CD4-positive, alpha-beta T cell treated with Interleukin-12 subunit alpha and Interleukin-12 subunit beta, for 1 hour (primary cell): ENCODE results near the gene NQO2.
"Not testable (repeated sequence)": the region's sequence is repeated elsewhere in the genome, so short reads cannot be mapped to it uniquely, and the experiment has no call there.

Source experiments
- DNase-seq: peaks from one replicate; pipeline ENCODE4 v3.0.0-alpha.2; 2020

Gene NQO2

GRCh38 chr6:3016473-3017280, 17.0 kb downstream of the NQO2 start:
- DNase-seq: no peak

- DNase-seq: no peak
Observed at GRCh38 chr6:3017304-3017703, 17.6 kb downstream of the NQO2 start.

- no peak for DNase-seq
Observed at GRCh38 chr6:3019065-3019464, 19.4 kb downstream of the NQO2 start.

- no peak for DNase-seq
Observed at GRCh38 chr6:3019749-3020320, 20.1 kb downstream of the NQO2 start.

- not testable (repeated sequence) for DNase-seq
Observed at GRCh38 chr6:3020976-3021598, 21.4 kb downstream of the NQO2 start.

GRCh38 chr6:3022765-3023662, 23.3 kb downstream of the NQO2 start:
- peak; percentile 36 for DNase-seq

- DNase-seq: peak; percentile 85
Observed at GRCh38 chr6:3023663-3024483, 24.2 kb downstream of the NQO2 start.

GRCh38 chr6:3026791-3027626, 27.3 kb downstream of the NQO2 start:
- peak; percentile 50 for DNase-seq

GRCh38 chr6:3028156-3028555, 28.5 kb downstream of the NQO2 start:
- DNase-seq: not testable (repeated sequence)

GRCh38 chr6:3031857-3032640, 32.4 kb downstream of the NQO2 start:
- no peak for DNase-seq

GRCh38 chr6:3032986-3033385, 33.3 kb downstream of the NQO2 start:
- no peak for DNase-seq

GRCh38 chr6:3033652-3034051, 34.0 kb downstream of the NQO2 start:
- no peak for DNase-seq

- DNase-seq: no peak
Observed at GRCh38 chr6:3035397-3035796, 35.7 kb downstream of the NQO2 start.

- no peak for DNase-seq
Observed at GRCh38 chr6:3036861-3037637, 37.4 kb downstream of the NQO2 start.

GRCh38 chr6:3037638-3038365, 38.1 kb downstream of the NQO2 start:
- no peak for DNase-seq

- DNase-seq: no peak
Observed at GRCh38 chr6:3039384-3039783, 39.7 kb downstream of the NQO2 start.

GRCh38 chr6:3041147-3041546, 41.5 kb downstream of the NQO2 start:
- no peak for DNase-seq

GRCh38 chr6:3041606-3042005, 41.9 kb downstream of the NQO2 start:
- DNase-seq: no peak

GRCh38 chr6:3045369-3045768, 45.7 kb downstream of the NQO2 start:
- no peak for DNase-seq
